GM12878 (cell line): ENCODE measurements around the gene ZNF581. TPM values are rescaled to one million over a fixed set of nuclear protein-coding genes. Genes with fewer than 3 reads are reported as not detected.

Experiments used
- ATF7 ChIP-seq: fragments of 450-650 bp; IDR thresholded peaks from 2 replicates; pipeline ENCODE4 v1.6.1; 2016; ENCODE audit warnings: low read depth, mild to moderate bottlenecking
- BRCA1 ChIP-seq: IDR thresholded peaks from 2 replicates; pipeline ENCODE4 v1.6.1; 2011; ENCODE audit warnings: low read depth, low read length, improper control_type of control experiment
- EGR1 ChIP-seq, 2 experiments: IDR thresholded peaks; 1 replicate in 1 of 2; 2 replicates in 1 of 2; pipeline ENCODE4 v1.6.1; 2011 to 2012; ENCODE audit warnings: low read depth in 2 of 2, low read length in 2 of 2, borderline replicate concordance in 1 of 2, mild to moderate bottlenecking in 1 of 2, moderate library complexity in 1 of 2
- ELK1 ChIP-seq: IDR thresholded peaks from 2 replicates; pipeline ENCODE4 v1.6.1; 2012; ENCODE audit warnings: low read depth, low read length, improper control_type of control experiment
- ETV6 ChIP-seq, 2 experiments: fragments of 450-650 bp in 1 of 2; IDR thresholded peaks in 1 of 2; conservative IDR thresholded peaks in 1 of 2; 2 replicates each; pipeline ENCODE4 v1.6.1; 2014; ENCODE audit warnings: antibody characterized with exemption in 1 of 2, borderline replicate concordance in 1 of 2, low read depth in 1 of 2, mild to moderate bottlenecking in 1 of 2, moderate library complexity in 1 of 2
- FOXK2 ChIP-seq: fragments of 450-650 bp; IDR thresholded peaks from 2 replicates; pipeline ENCODE4 v1.6.1; 2017; ENCODE audit warnings: mild to moderate bottlenecking, moderate library complexity
- HDGF ChIP-seq: fragments of 450-650 bp; IDR thresholded peaks from 2 replicates; pipeline ENCODE4 v1.6.1; 2016; ENCODE audit warnings: antibody characterized with exemption
- MEF2B ChIP-seq: fragments of 450-650 bp; IDR thresholded peaks from 2 replicates; pipeline ENCODE4 v1.6.1; 2018; ENCODE audit warnings: mild to moderate bottlenecking, moderate library complexity; ENCODE audit not compliant: partially characterized antibody, poor library complexity, severe bottlenecking
- MXI1 ChIP-seq: fragments of 150-350 bp; IDR thresholded peaks from 2 replicates; pipeline ENCODE4 v1.6.1; 2011; ENCODE audit warnings: low read depth, mild to moderate bottlenecking, inconsistent platforms, low read length, improper control_type of control experiment
- MYC ChIP-seq: IDR thresholded peaks from 2 replicates; pipeline ENCODE4 v1.6.1; 2011; ENCODE audit warnings: mild to moderate bottlenecking, low read length, moderate library complexity, inconsistent platforms; ENCODE audit not compliant: insufficient read depth, insufficient replicate concordance, insufficient read length, severe bottlenecking
- NBN ChIP-seq: fragments of 450-650 bp; IDR thresholded peaks from 2 replicates; pipeline ENCODE4 v1.6.1; 2016
- NR2C2 ChIP-seq: IDR thresholded peaks from 2 replicates; pipeline ENCODE4 v1.6.1; 2011; ENCODE audit warnings: borderline replicate concordance, low read depth; ENCODE audit not compliant: control insufficient read depth, insufficient read length
- NR2F1 ChIP-seq: fragments of 450-650 bp; conservative IDR thresholded peaks from 2 replicates; pipeline ENCODE4 v1.6.1; 2017; ENCODE audit warnings: mild to moderate bottlenecking
- RCOR1 ChIP-seq: conservative IDR thresholded peaks from 2 replicates; pipeline ENCODE4 v1.6.1; 2012; ENCODE audit warnings: low read depth, low read length, improper control_type of control experiment
- RFX5 ChIP-seq: IDR thresholded peaks from 2 replicates; pipeline ENCODE4 v1.6.1; 2011; ENCODE audit warnings: low read depth, low read length, improper control_type of control experiment
- SMAD5 ChIP-seq: IDR thresholded peaks from 2 replicates; pipeline ENCODE4 v1.6.1; 2016; ENCODE audit warnings: antibody characterized with exemption, low read depth
- SPI1 ChIP-seq: IDR thresholded peaks from 2 replicates; pipeline ENCODE4 v1.6.1; 2011; ENCODE audit warnings: low read depth, mild to moderate bottlenecking, low read length, moderate library complexity, borderline replicate concordance; ENCODE audit not compliant: insufficient read depth
- ZNF217 ChIP-seq: fragments of 450-650 bp; IDR thresholded peaks from 2 replicates; pipeline ENCODE4 v1.6.1; 2017; ENCODE audit warnings: antibody characterized with exemption, mild to moderate bottlenecking
- ZNF687 ChIP-seq: fragments of 450-650 bp; IDR thresholded peaks from 2 replicates; pipeline ENCODE4 v1.6.1; 2017; ENCODE audit warnings: mild to moderate bottlenecking, moderate library complexity
- ZZZ3 ChIP-seq: IDR thresholded peaks from 2 replicates; pipeline ENCODE4 v1.6.1; 2011; ENCODE audit warnings: low read depth; ENCODE audit not compliant: control insufficient read depth, insufficient read length
- polyA plus RNA-seq, 11 experiments: library from polyadenylated mRNA; depleted of rRNA in 4 of 11; unstranded in 6 of 11; stranded (reverse) in 5 of 11; fragments of >200 nt; fragmentation: Nextera tagmentation in 4 of 11; fragmentation: Illumina TruSeq in 1 of 11; extraction: Ambion mirVana in 4 of 11; extraction: Trizol in 1 of 11; gene quantifications; 1 replicate in 1 of 11; 2 replicates in 10 of 11; pipeline versions ENCODE4 v1.2.1 to v1.2.3, GENCODE V29; 2011 to 2016; ENCODE audit warnings: inconsistent platforms in 2 of 11, missing spikeins in 2 of 11, low read depth in 1 of 11
- total RNA-seq, 4 experiments: library from RNA; depleted of rRNA in 3 of 4; stranded (reverse); fragments of >200 nt in 3 of 4; fragmentation: Illumina TruSeq in 1 of 4; extraction: Trizol in 1 of 4; gene quantifications; 2 replicates each; pipeline versions ENCODE4 v1.2.1 to v1.2.3, GENCODE V29; 2013 to 2021
- TF ChIP-seq, protein P1 (sequence below): fragments of 450-650 bp; formaldehyde crosslinking; IDR thresholded peaks from 2 replicates; pipeline ENCODE4 v1.5.0; 2022; ENCODE audit warnings: mild to moderate bottlenecking, missing genetic modification characterization

The ZNF581 gene
- total and polyA plus RNA-seq, 10 of the 15 experiments (the other 5 are each of a cell fraction or from before 2014, with no cell fraction given) = 4.7 to 45.4 (median 22.2) TPM

DNA sequence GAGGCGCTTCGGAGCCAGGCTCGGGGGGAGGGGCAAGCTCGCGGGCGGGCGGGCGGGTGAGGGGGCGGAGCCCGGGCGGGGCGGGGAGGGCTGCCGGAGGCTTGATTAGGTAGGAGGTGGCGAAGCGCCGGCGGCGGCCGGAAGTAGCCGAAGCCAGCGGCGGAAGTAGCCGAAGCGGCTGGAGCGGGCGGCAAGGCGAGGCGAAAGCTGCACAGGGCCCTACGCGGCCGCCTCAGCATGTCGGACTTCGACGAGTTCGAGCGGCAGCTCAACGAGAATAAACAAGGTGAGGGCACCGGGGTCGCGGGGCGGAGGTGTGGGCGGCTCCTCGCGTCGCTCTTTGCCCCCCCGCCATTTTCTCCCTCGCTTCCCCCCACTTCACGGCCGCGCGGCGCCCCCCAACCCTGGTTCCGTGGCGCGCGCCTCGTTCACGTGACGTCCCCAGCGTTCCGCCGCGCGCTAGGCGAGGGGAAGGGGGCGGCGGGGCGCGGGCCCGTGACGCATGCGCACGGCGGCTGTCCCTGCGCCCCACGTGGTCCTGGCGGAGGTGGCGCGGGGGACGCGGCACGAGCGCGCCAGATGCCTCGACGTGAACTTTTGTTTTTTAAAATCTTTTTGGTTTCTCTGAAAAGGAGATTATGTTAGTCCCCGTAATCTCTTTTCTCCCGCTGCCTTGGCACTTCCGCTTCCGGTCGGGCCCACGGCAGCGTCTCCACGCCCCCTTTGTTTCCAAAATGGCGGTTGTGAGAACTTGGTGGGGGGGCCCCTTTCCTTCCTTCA is 11.6 kb downstream of the ZNF581 start, which contains the start of gene U2AF2 (continued):
- peak; percentile 87 for TF ChIP-seq ZNF687
- TF ChIP-seq MYC = peak; percentile 91
- TF ChIP-seq ETV6 (conservative IDR thresholded peaks at IDR 0.05 in 1 of 2, IDR thresholded peaks at IDR 0.05 in 1 of 2; ENCODE audit: borderline replicate concordance in 1 of 2, low read depth in 1 of 2) = no peak
- no peak for TF ChIP-seq RFX5
- TF ChIP-seq ZNF217 = peak; percentile 65; the same call in 1 of the 2 replicates
- no peak for TF ChIP-seq SMAD5
- TF ChIP-seq ZZZ3 = no peak
- TF ChIP-seq, protein P1, sequence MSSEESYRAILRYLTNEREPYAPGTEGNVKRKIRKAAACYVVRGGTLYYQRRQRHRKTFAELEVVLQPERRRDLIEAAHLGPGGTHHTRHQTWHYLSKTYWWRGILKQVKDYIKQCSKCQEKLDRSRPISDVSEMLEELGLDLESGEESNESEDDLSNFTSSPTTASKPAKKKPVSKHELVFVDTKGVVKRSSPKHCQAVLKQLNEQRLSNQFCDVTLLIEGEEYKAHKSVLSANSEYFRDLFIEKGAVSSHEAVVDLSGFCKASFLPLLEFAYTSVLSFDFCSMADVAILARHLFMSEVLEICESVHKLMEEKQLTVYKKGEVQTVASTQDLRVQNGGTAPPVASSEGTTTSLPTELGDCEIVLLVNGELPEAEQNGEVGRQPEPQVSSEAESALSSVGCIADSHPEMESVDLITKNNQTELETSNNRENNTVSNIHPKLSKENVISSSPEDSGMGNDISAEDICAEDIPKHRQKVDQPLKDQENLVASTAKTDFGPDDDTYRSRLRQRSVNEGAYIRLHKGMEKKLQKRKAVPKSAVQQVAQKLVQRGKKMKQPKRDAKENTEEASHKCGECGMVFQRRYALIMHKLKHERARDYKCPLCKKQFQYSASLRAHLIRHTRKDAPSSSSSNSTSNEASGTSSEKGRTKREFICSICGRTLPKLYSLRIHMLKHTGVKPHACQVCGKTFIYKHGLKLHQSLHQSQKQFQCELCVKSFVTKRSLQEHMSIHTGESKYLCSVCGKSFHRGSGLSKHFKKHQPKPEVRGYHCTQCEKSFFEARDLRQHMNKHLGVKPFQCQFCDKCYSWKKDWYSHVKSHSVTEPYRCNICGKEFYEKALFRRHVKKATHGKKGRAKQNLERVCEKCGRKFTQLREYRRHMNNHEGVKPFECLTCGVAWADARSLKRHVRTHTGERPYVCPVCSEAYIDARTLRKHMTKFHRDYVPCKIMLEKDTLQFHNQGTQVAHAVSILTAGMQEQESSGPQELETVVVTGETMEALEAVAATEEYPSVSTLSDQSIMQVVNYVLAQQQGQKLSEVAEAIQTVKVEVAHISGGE (CRISPR knock-in tag) = no peak
- TF ChIP-seq MXI1 = peak; percentile 96
- no peak for TF ChIP-seq BRCA1
- TF ChIP-seq RCOR1 = no peak
- TF ChIP-seq MEF2B = no peak
- peak; percentile 73 for TF ChIP-seq FOXK2
- peak; percentile 44; the same call in 1 of the 2 replicates for TF ChIP-seq SPI1
- TF ChIP-seq NR2C2 = no peak
- TF ChIP-seq EGR1 (IDR thresholded peaks at IDR 0.05; ENCODE audit: borderline replicate concordance in 1 of 2, low read depth in 2 of 2, low read length in 2 of 2) = peak in 1 of 2 experiments; percentile 41; a peak in 1 of 3 replicates
- 0 out of 2 replicates have a peak, but pooled peaks have one; percentile 60 for TF ChIP-seq NBN
- TF ChIP-seq ATF7 = no peak
- peak; percentile 48 for TF ChIP-seq NR2F1
- TF ChIP-seq HDGF = no peak
- peak; percentile 91 for TF ChIP-seq ELK1
